Stimulated activated CD8-positive, alpha-beta memory T cell treated with anti-CD3 and anti-CD28 coated beads, Interleukin-15, amount 100 ng/mL, for 24 hours (primary cell): ENCODE data around the gene ACSM2B.
"Not testable (repeated sequence)": the region's sequence is repeated elsewhere in the genome, so short reads cannot be mapped to it uniquely, and the experiment has no call there.

ENCODE experiments used
- DNase-seq: peaks from one replicate; pipeline ENCODE4 v3.0.0-alpha.2; 2020; ENCODE audit warnings: low read depth

ACSM2B gene

GRCh38 chr16:20532284-20532792 lies 43.8 kb downstream of the ACSM2B start:
- not testable (repeated sequence) for DNase-seq

- DNase-seq = not testable (repeated sequence)
These were observed 44.4 kb downstream of the ACSM2B start for GRCh38 chr16:20531795-20532194.

- no peak for DNase-seq
These were observed 56.1 kb downstream of the ACSM2B start for GRCh38 chr16:20520103-20520502.

- no peak for DNase-seq
These were observed 56.9 kb downstream of the ACSM2B start for GRCh38 chr16:20519231-20519630.

GRCh38 chr16:20517149-20517548 lies 59.0 kb downstream of the ACSM2B start:
- no peak for DNase-seq

- no peak for DNase-seq
These were observed 60.5 kb downstream of the ACSM2B start for GRCh38 chr16:20515688-20516090.

GRCh38 chr16:20510323-20510722 lies 65.8 kb downstream of the ACSM2B start:
- no peak for DNase-seq

GRCh38 chr16:20507280-20507679 lies 68.9 kb downstream of the ACSM2B start:
- DNase-seq = no peak

- DNase-seq = no peak
These were observed 71.7 kb downstream of the ACSM2B start for GRCh38 chr16:20504418-20504817.

- not testable (repeated sequence) for DNase-seq
These were observed 84.7 kb downstream of the ACSM2B start for GRCh38 chr16:20491448-20491847.

GRCh38 chr16:20490994-20491393 lies 85.2 kb downstream of the ACSM2B start:
- DNase-seq = not testable (repeated sequence)
